ENCODE measurements around the gene SAMD8.
"Not testable (repeated sequence)": the region's sequence is repeated elsewhere in the genome, so short reads cannot be mapped to it uniquely, and the experiment has no call there.

DNA sequence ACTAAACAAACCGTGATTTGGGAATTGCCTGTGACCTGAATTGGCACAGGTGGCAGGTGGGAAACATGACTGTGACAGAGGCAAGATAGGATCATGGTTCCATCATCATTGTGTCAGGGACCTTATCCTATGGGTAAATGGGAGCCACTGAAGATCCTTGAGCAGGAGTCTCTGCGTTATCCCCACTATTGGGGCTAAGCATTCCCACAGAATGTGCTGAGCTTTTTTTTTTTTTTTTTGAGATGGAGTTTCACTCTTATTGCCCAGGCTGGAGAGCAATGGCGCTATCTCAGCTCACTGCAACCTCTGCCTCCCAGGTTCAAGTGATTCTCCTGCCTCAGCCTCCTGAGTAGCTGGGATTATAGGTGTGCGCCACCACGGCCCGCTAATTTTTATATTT lies 88.5 kb downstream of the SAMD8 start:
- TF ChIP-seq, protein P1, sequence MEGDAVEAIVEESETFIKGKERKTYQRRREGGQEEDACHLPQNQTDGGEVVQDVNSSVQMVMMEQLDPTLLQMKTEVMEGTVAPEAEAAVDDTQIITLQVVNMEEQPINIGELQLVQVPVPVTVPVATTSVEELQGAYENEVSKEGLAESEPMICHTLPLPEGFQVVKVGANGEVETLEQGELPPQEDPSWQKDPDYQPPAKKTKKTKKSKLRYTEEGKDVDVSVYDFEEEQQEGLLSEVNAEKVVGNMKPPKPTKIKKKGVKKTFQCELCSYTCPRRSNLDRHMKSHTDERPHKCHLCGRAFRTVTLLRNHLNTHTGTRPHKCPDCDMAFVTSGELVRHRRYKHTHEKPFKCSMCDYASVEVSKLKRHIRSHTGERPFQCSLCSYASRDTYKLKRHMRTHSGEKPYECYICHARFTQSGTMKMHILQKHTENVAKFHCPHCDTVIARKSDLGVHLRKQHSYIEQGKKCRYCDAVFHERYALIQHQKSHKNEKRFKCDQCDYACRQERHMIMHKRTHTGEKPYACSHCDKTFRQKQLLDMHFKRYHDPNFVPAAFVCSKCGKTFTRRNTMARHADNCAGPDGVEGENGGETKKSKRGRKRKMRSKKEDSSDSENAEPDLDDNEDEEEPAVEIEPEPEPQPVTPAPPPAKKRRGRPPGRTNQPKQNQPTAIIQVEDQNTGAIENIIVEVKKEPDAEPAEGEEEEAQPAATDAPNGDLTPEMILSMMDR (IDR thresholded peaks at IDR 0.05; ENCODE audit: insufficient read depth, low read depth, low read length) = not testable (repeated sequence)
- TF ChIP-seq EZH2 (IDR thresholded peaks at IDR 0.05; ENCODE audit: insufficient read depth, low read length) = not testable (repeated sequence)

Data from astrocyte (in vitro differentiated cells and primary cell).